ENCODE data around the gene GRIK1. TPM values are rescaled to one million over a fixed set of nuclear protein-coding genes. Genes with fewer than 3 reads are reported as not detected.

GRIK1 gene
- polyA plus RNA-seq, 1 donor from 2014 or later = 8.7 TPM

DNA sequence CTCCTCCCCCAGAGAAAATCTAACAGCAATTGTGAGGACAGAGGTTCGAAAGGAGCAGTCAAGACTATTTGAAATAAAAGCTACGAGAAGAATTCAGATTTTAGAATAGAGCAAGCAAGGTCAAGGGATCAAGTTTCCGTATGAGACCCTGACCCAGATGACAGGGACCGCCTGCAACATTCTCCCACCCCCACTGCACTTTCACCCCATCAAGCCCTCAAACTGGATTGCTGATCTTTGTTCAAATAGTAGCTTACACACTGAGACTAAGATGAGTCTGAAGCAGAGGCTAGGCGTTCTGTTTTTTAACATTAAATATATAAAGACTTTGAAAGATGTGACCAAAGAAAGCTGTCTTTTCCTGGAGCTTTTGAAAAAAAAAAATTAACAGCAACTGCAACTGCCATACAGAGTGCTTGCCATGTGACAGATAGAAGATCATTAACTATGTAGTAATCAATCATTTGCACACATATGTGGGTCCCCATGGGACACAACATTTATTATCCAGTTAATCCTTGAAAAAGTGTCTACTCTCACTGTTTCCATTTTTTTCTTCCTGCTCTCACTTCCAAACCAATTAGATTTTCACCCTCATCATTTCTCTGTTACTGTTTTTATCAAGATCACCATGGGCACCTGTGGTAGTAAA, 120.0 kb downstream of the GRIK1 start:
- H4K20me1 ChIP-seq (ENCODE audit: insufficient read depth) = no peaks in the 10 kb centered on the region
- H3K27me3 ChIP-seq (ENCODE audit: insufficient read depth, low read depth, low read length) = no peaks in the 10 kb centered on the region
- H3F3A ChIP-seq (ENCODE audit: insufficient read depth, low read length, poor library complexity, severe bottlenecking) = no peaks in the 10 kb centered on the region
- no peaks in the 10 kb centered on the region for H3K79me2 ChIP-seq (replicated peaks; ENCODE audit: insufficient read depth, low read length)
- no peaks in the 10 kb centered on the region for H3K9me3 ChIP-seq (ENCODE audit: low read length)
- H3K4me3 ChIP-seq (ENCODE audit: low read length) = no peak overlapping the region
- no peaks in the 10 kb centered on the region for H3K36me3 ChIP-seq (ENCODE audit: insufficient read depth, low read length)
- TF ChIP-seq REST (IDR thresholded peaks at IDR 0.05; ENCODE audit: borderline replicate concordance) (no peak), TAF1 (IDR thresholded peaks at IDR 0.05; ENCODE audit: low read depth) (no peak), POLR2AphosphoS5 (IDR thresholded peaks at IDR 0.05) (no peak), EZH2 (IDR thresholded peaks at IDR 0.05; ENCODE audit: borderline replicate concordance, insufficient read depth, low read length, poor library complexity, severe bottlenecking) (no peak), CTCF (IDR thresholded peaks at IDR 0.05; ENCODE audit: poor library complexity, severe bottlenecking) (no peak), EP300 (conservative IDR thresholded peaks at IDR 0.05; ENCODE audit: poor library complexity, severe bottlenecking) (no peak), SMC3 (conservative IDR thresholded peaks at IDR 0.05; ENCODE audit: poor library complexity) (no peak), RAD21 (conservative IDR thresholded peaks at IDR 0.05) (no peak), MXI1 (conservative IDR thresholded peaks at IDR 0.05; ENCODE audit: poor library complexity, severe bottlenecking) (no peak)
- H3K4me2 ChIP-seq (ENCODE audit: low read length) = no peak overlapping the region
- H2AFZ ChIP-seq (ENCODE audit: low read depth, low read length) = no peak overlapping the region
- no peak overlapping the region for H3K9ac ChIP-seq (ENCODE audit: low read length)
- H3K9me2 ChIP-seq (ENCODE audit: insufficient read depth, low read length) = no peaks in the 10 kb centered on the region
- no peak overlapping the region for H3K27ac ChIP-seq (ENCODE audit: low read length)

- Histone ChIP-seq H2AFZ (ENCODE audit: low read depth, low read length) (no peak overlapping the region), H3K36me3 (ENCODE audit: insufficient read depth, low read length) (no peaks in the 10 kb centered on the region), H3K27ac (ENCODE audit: low read length) (no peak overlapping the region), H3K4me2 (ENCODE audit: low read length) (no peak overlapping the region), H3F3A (ENCODE audit: insufficient read depth, low read length, poor library complexity, severe bottlenecking) (no peaks in the 10 kb centered on the region), H3K27me3 (ENCODE audit: insufficient read depth, low read depth, low read length) (no peaks in the 10 kb centered on the region), H3K9me2 (ENCODE audit: insufficient read depth, low read length) (no peaks in the 10 kb centered on the region), H4K20me1 (ENCODE audit: insufficient read depth) (no peaks in the 10 kb centered on the region), H3K9me3 (ENCODE audit: low read length) (no peaks in the 10 kb centered on the region), H3K9ac (ENCODE audit: low read length) (no peak overlapping the region), H3K79me2 (replicated peaks; ENCODE audit: insufficient read depth, low read length) (no peaks in the 10 kb centered on the region), H3K4me3 (ENCODE audit: low read length) (no peak overlapping the region)
- no peak for TF ChIP-seq RAD21 (conservative IDR thresholded peaks at IDR 0.05)
- TF ChIP-seq EZH2 (IDR thresholded peaks at IDR 0.05; ENCODE audit: borderline replicate concordance, insufficient read depth, low read length, poor library complexity, severe bottlenecking) = no peak
- no peak for TF ChIP-seq REST (IDR thresholded peaks at IDR 0.05; ENCODE audit: borderline replicate concordance)
- no peak for TF ChIP-seq MXI1 (conservative IDR thresholded peaks at IDR 0.05; ENCODE audit: poor library complexity, severe bottlenecking)
- TF ChIP-seq SMC3 (conservative IDR thresholded peaks at IDR 0.05; ENCODE audit: poor library complexity) = no peak
- TF ChIP-seq POLR2AphosphoS5 (IDR thresholded peaks at IDR 0.05) = no peak
- TF ChIP-seq CTCF (IDR thresholded peaks at IDR 0.05; ENCODE audit: poor library complexity, severe bottlenecking) = no peak
- TF ChIP-seq EP300 (conservative IDR thresholded peaks at IDR 0.05; ENCODE audit: poor library complexity, severe bottlenecking) = no peak
- TF ChIP-seq TAF1 (IDR thresholded peaks at IDR 0.05; ENCODE audit: low read depth) = no peak
Observed at GRCh38 chr21:29818383-29818921, 121.3 kb downstream of the GRIK1 start.
